Right renal cortex interstitium (tissue), 3 donors: ENCODE measurements around the gene DNAJB2. TPM values are rescaled to one million over a fixed set of nuclear protein-coding genes. Genes with fewer than 3 reads are reported as not detected.

ENCODE experiments used
- DNase-seq, 3 donors: peaks; one replicate each; pipeline ENCODE4 v3.0.0-alpha.2; 2013; ENCODE audit warnings: low read depth in 3 of 3, low spot score in 2 of 3
- polyA plus RNA-seq, 3 donors: library from polyadenylated mRNA; unstranded; fragments of 120-200 nt; gene quantifications; one replicate each; pipeline ENCODE4 v1.2.1, GENCODE V29; 2013; ENCODE audit not compliant: insufficient read length in 3 of 3

Gene DNAJB2
- 10 to 100 TPM; 64.2 to 74.9 (median 69.1) TPM for polyA plus RNA-seq

DNA sequence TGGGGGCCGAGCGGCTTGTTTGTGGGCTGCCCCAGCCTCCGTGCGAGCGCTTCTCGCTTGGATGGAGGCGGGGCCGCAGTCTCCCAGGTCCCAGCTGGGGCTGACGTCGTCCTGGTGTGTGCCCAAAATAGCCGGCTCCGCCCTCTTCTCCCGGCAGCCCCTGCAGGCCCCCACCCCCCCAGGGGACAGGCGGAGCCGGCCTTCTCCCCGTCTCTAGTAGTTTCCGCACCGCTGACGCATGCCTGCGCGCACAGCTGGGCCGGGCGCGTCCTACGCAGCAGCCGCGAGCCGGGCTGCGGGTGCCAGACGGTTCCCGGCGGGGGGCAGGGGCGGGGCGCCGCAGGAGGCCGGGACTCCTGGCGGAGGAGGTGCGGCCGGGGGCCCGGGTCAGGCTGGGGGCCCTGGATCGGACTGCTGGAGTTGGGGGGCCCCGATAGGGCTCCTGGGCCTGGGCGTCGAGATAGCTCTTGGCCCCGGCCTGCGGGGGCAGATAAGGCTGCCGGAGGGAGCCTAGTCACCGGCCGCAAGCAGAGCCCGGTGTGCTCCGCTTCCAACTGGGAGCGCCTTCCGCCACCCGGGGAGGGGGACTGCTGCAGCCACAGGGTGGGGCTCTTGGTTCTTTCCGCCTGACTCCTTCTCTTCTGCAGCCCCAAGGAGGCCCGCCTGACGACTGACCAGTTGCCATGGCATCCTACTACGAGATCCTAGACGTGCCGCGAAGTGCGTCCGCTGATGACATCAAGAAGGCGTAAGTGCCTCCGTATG lies at the start of gene DNAJB2:
DNAJB2 (plus strand) TSS at position 216 of the 765 bp plus-strand sequence; CDS start at position 684, 468 bp downstream.
- peak; percentile 87 to 95 (median 92) for DNase-seq

DNA sequence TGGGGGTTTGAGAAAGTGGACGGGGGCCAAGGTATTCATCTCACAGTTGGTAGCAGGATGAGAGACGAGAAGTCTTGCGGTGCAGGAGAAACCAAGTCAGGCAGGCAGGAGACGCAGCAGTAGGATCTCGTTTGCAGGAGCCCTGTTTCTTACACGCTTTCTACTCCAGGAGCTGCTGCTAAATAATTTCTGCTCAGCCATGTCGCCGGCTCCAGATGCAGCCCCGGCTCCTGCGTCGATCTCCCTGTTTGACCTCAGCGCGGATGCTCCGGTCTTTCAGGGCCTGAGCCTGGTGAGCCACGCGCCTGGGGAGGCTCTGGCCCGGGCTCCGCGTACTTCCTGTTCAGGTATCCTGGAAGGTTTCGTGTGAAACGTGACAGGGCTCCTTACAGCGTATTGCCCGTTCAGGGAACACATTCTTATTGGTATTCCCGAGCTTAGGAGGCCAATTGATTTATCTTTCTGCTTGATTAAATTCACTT lies 49.1 kb upstream of the DNAJB2 start:
- no peak for DNase-seq

DNA sequence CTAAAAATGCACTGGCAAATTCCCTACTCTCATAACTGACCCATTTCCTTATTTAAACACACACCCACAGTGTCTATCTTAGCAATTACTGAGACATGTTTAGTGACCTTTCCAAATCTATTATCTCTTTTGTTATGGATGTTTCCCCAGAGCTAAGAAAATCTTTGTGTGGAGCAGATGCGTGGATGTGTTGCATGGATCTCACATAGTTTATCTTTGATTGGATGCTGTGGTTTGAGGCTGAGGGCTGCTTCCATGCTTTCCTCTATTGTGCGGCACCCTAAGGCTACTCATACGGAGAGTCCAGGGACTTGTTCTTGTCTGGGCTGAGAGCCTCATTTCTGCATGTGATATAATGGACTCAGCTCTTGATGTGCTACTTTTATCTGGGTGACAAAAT lies 44.8 kb upstream of the DNAJB2 start:
- DNase-seq = no peak

DNA sequence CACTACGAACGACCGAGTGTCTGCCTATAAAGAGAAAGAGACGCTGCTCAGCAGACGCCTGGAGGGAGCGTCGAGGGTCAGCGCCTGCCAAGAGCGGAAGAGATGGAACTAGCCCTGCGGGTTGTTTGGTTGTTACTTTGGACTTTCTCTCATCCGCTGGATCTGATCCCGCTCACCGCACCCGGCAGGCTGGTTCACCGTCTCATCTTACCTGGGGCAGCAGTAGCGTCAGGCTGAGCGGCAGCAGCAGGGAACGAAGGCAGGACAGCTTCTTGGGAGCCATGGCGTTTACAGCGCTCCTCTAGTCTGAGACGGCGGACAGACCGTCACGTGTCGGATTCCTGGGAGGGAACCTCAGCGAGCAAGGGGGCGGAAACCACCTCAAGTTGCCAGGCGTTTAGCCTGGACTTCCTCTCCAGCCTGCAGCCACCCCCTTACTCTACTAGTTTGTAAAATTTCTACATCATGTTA lies 35.8 kb upstream of the DNAJB2 start:
- DNase-seq = no peak

DNA sequence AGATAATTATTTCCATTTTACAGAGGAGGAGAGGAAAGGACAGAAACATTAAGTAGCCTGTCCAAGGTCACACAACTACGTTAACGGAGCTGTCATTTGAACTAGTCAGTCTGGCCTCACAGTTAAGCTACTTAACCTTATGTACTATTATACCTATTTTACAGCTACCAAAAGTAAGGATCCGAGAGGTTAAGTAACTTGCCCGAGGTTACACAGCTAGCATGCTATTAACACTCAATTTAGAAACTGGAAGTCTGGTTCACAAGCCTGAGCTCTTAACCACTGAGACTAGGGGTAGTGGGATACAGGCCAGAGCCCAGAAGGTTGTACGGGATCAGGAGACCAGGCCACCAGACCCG lies 34.4 kb upstream of the DNAJB2 start:
- DNase-seq = no peak

DNA sequence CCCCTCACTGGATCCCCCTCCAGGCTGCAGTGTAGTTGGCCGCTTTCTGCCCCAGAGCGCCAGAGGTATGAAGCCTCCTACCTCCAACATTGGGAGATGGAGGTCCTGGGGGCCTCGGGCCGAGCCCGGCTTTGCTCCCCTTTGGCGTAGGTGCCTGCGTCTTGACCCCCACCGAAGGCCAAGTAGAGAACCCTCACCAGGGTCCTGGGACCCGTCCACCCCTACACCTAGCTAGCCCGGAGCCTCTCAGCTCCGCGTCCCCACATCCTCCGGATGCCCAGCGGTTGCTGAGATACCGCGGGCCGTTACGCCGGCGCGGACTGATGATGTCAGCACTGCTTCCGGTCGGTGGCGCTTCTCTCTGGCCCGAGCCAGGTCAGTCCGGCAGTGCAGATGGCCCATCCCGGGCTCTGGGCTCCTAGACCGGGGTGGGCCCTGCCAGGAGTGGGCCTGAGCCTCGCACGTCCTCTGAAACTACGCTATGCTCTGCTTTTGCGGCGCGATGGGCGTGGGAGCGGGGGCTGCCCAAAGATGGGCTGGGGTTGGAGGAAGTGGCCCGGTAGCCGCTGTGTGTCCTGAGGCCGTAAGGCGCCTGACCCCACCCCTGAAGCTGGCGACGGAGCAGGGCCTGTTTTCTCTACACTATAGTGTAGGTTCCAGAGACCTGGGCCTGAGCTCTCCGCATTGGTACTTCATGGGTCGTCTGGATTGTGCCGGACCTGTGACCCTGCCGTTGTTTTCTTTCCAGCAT lies 33.8 kb upstream of the DNAJB2 start, which contains the start of the genes GLB1L and STK16:
GLB1L (minus strand) TSS at position 297 of the 751 bp plus-strand sequence. CDS start 1,871 bp downstream, outside the sequence.
STK16 (plus strand) TSS at position 332 of the 751 bp plus-strand sequence. CDS start 521 bp downstream, outside the sequence.
- peak; percentile 88 to 91 (median 90) for DNase-seq

DNA sequence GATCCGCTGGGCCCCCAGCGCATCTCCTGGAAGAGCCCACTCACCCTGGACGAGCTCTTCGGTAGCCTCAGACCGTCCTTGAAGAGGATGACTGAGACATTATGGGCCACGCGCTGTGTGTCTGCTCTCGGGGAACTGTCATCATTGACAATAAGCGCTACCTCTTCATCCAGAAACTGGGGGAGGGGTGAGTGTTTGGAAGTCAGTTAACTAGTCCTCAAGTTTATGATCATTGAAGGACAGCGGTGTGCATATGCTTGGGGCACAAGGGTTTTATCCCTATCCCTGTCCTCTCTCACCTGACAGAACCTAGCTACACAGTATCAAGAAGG lies 33.3 kb upstream of the DNAJB2 start:
- DNase-seq = no peak

DNA sequence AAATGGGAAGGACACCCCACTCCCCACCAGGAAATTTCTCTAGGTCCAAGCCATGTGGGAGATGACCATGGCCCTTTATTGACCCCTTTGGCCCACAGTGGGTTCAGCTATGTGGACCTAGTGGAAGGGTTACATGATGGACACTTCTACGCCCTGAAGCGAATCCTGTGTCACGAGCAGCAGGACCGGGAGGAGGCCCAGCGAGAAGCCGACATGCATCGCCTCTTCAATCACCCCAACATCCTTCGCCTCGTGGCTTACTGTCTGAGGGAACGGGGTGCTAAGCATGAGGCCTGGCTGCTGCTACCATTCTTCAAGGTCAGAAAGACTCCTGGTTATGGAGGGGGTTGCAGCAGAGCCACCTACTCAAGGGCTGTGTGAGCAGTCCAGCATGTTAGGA lies 32.6 kb upstream of the DNAJB2 start:
- no peak for DNase-seq

DNA sequence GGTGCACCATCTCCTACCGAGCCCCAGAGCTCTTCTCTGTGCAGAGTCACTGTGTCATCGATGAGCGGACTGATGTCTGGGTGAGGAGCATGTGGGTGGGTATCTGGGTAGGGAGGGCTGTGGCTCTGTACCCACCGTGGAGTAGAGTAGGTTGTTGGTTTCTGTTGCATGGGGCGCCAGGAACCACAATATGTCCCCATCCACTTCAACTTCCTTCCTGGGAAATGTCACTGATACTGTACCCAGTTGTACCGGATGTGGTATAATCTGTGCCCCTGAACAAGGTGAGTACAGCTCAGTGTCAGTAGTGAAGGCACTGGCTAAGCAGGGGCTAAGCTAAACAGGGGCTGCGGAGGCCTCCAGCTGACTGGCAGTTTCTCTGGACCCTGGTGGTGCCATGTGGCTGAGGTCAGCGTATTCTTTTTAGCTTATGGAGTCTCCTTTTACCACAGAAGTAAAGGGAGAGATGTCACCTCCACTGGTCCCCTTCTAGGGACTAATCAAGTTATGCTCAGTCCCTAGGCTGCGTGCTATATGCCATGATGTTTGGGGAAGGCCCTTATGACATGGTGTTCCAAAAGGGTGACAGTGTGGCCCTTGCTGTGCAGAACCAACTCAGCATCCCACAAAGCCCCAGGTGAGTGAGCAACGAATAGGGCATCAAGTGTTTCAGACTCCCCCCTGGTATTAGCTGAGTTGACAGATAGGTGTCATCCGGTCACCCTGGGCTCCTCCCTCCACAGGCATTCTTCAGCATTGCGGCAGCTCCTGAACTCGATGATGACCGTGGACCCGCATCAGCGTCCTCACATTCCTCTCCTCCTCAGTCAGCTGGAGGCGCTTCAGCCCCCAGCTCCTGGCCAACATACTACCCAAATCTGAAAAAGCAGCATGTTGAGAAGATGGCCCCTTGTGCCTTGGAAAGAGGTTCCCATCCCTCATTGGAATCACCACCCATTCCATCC lies 31.2 kb upstream of the DNAJB2 start:
- no peak for DNase-seq

DNA sequence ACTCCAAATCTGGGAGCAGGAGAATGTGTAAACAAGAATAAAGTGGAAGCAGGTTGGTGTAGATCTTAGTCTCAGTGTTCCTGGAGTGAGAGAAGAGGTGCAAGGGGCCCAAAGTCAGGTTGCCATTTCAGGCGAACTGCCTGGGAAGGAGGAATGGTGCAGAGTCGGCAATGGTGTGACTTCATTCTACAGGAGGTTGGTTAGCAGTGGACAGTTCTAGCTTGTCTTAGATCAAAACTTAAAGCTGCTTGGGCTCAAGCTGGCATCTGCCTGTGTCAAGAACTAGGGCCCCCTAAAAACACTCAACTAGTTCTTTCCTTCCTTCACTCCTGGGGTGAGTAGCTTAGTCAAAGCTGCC lies 30.3 kb upstream of the DNAJB2 start:
- DNase-seq = no peak

DNA sequence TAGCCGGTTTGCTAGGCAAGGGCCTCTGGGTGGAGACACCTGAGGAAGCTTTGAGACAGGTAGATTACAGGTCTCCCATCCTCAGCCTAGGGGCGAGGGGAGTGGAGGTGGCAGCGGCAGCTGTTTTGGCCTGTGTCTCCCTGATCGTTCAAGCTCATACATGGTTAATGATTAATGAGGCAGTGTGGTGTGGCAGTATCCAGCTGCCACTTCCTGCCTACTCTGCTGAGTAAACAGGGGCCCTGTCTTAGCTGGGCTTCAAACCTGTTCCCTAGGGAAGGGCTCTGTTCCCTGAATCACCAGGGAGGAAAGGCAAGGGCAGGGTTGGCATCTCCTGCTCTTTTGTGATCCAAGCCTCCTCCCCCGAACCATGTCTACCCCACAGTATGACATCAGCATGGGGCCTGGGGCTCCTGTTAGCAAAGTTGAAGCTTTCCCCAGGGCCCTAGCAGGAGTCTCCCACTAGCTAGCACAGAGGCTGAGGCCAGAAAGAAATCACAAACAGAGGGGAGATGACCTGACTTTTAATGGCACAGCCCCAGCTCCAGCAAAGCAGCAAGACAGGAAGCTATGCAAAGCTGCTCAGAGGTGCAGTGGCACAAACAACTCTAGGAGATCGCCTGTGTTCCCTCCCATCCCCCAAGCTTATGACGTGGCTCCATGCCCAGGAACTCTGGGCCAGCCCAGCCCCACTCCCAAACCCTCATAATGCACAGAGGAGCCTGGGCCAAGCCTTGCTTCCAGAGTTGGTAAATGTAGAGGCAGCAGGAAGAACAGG lies 29.8 kb upstream of the DNAJB2 start:
- DNase-seq = no peak

DNA sequence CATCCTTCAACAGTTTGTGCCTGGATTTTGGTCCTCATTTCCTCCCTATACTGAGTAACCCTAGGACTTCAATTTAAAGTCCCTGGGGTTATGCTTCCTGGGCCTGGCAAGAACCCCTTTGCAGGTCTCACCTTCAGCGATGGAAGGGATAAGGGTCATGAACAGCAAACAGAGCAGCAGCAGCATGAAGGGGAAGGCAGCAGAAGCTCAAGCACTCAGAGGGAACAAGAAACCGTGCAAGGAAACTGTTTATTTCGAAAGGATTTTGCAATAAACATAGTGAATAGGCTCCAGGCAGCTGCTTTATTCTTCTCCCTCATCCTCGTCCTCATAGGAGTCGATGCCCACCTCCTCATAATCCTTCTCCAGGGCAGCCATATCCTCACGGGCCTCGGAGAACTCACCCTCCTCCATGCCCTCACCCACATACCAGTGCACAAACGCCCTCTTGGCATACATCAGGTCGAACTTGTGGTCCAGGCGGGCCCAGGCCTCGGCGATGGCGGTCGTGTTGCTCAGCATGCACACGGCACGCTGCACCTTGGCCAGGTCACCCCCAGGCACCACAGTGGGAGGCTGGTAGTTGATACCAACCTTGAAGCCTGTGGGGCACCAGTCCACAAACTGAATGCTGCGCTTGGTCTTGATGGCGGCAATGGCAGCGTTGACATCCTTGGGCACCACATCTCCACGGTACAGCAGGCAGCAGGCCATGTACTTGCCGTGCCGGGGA lies 29.0 kb upstream of the DNAJB2 start:
- DNase-seq = no peak

DNA sequence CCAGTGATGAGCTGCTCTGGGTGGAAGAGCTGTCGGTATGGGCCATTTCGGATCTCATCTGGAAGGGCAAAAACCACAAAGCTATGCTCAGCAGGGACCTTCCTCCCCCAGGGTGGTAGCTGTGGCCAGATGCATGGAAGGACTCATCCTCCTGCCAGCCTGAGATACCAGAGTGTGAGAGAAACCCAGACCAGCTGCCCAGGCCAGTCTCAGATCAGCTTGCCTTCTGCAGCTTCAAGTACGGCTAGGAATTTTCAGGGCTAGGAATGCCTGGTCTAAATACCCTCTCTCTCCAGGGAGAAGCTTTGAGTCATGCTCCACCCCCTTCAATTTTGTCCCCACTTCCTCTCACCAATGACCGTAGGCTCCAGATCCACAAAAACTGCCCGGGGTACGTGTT lies 27.5 kb upstream of the DNAJB2 start:
- DNase-seq = no peak

DNA sequence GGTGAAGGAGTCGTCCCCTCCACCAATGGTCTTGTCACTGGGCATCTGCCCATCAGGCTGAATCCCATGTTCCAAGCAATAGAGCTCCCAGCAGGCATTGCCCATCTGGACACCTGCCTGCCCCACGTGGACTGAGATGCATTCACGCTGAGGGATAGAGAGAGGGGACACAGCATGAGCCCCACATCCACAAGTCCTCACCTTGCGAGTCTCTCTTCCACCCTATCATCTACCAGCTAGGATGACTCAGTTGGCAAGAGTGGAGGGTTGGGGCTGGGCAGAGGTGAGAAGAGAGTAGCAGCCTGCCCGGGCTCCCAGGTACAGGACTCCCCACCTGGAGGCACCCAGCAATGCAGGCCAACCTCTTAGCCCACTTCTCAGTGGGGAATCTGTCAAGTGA lies 27.1 kb upstream of the DNAJB2 start:
- DNase-seq = no peak

DNA sequence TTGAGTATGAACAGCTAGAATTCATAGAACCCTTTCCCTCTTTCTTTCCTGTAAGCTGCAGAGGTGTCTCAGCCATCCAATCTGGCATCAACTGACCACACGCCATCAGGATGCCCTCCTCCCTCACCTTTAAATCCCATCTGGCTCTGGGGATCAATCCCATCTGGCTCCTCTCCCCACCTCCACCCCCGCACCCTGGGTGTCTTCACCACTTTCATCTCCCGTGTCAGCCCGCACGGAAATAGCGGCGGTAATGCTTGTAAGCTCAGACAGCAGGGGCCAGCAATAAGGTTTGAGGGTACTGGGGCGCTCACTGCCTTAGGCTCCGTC lies 26.6 kb upstream of the DNAJB2 start:
- DNase-seq = no peak

DNA sequence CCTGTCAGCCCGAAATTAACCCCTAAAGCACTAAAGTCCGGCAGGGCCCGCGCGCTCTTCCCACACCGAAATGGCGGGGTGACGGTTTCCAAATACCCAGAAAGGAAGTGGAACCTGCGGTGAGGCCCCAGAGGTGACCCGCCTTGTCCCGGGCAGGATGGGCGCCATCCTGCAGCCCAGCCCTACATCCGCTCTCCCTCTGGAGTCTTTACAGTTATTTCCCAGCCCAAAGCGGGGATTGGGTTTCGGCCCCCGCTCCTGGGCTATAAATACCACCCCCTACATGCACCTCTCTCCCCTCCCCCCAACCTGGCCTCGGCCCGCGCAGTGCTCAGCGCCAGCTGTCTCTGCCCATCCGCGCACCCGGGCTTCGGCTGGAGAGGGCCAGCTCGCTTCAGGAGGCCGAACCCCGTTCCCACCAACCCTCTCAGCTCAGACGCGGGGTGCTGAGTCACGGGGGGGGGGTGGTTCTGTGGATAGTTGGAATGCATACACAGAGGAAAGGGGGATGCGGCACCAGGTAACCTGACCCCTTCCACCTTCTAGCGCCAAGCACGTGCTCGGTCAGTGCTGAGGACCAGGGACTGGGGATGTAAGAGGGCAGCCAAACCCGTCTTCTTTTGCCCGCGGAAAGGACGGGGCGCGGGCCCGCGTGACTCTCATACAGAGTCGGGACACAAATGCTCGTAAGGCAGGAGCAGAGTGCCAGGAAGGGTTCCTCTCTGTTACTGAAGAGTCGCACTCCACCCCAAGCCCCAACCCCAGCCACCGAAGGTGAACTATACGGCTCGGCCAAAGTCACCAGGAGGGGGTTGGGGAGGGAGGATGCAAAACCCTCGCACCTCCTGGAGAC lies 26.0 kb upstream of the DNAJB2 start, which contains the start of gene TUBA4B:
TUBA4B (plus strand) TSS at position 344 of the 853 bp plus-strand sequence; CDS start at position 509, 165 bp downstream.
- DNase-seq = no peak

DNA sequence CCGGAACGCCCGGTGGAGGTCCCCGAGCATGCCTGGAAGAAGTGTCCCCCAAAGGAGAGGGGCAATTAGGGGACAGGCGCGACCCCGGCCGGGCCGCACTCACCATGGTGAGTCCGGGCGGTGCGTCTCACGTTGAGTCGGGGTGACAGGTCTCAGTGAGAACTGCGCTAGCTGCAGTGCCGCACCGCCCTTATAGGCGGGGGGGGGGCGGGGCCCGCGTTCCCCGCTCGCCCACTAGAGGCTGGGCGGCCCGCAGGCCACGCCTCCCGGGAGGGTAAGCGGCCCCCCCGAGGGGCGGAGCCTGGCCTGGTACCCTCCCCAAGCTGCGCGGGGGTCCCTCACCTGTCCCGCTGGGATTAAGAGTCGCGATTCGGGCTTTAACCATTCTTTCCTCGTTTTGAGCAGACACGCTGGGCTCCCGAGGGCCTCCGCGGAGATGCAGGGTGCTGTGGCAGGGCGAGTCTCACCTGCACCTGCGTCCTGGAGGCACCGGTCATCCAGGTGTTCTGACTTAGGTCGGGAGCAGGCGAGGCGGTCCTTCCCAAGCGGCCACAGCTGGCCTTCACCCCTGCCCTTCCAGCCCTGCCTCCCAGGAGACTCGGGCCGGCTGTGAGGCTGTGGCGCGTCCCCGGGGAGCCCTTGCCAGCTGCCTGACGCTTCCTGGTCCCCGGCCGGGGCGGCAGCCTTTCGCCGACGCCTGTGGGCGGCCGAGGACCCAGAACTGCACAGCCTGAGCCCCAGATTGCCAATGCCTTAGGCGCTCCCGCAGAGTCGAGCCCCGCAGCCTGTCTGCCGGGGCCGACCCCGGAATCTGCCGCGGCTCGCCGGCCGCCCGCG lies 25.2 kb upstream of the DNAJB2 start, which contains the start of gene TUBA4A:
TUBA4A (minus strand) TSS at position 166 of the 837 bp plus-strand sequence; CDS start at position 106, 60 bp downstream.
- DNase-seq = no peak
